HG03103 (cell line): ENCODE data around the gene CHIT1.

Experiments
- ATAC-seq: cut with Tn5 transposase; IDR thresholded peaks from one replicate; pipeline ENCODE4 v1.9.1; 2021; ENCODE audit warnings: low read depth; ENCODE audit not compliant: unreplicated experiment

CHIT1 gene

GRCh38 chr1:203229471-203230135, at the start of gene CHIT1:
Gene CHIT1, minus strand, starts transcription at chr1:203229673. Its CDS starts 37 bp downstream, at chr1:203229636.
- no peak for ATAC-seq

DNA sequence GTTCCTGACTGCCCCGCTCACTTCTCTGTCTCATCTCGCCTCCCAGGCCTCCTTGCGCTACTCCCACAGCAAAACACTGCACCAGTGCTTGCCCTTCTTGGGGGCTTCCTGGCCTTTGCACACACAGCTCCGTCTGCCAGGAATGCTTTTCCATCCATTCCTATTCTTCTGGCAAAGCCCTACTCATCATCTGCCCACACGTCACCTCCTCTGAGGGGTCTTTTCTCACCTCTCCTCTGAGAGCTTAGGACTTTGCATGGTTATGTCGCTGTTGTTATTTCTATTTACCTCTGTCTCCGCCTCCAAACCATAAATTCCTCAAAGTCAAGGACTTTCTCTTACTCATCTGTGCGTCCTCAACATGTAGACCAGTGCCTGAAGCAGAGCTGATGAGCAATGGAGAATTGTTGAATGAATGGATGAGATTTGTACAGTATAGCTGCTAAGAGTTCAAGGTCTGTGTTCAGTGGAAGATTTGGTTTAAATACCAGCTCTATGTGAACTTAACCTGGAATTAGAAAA, 49.5 kb upstream of the CHIT1 start:
- no peak for ATAC-seq

GRCh38 chr1:203278082-203278884, 48.8 kb upstream of the CHIT1 start:
- ATAC-seq = no peak

- no peak for ATAC-seq
These were observed 47.6 kb upstream of the CHIT1 start for GRCh38 chr1:203276916-203277545.

GRCh38 chr1:203276408-203276807, 46.9 kb upstream of the CHIT1 start:
- ATAC-seq = no peak

- ATAC-seq = no peak
These were observed 46.3 kb upstream of the CHIT1 start for GRCh38 chr1:203275656-203276272.

- ATAC-seq = no peak
These were observed 45.3 kb upstream of the CHIT1 start for GRCh38 chr1:203274603-203275381.

DNA sequence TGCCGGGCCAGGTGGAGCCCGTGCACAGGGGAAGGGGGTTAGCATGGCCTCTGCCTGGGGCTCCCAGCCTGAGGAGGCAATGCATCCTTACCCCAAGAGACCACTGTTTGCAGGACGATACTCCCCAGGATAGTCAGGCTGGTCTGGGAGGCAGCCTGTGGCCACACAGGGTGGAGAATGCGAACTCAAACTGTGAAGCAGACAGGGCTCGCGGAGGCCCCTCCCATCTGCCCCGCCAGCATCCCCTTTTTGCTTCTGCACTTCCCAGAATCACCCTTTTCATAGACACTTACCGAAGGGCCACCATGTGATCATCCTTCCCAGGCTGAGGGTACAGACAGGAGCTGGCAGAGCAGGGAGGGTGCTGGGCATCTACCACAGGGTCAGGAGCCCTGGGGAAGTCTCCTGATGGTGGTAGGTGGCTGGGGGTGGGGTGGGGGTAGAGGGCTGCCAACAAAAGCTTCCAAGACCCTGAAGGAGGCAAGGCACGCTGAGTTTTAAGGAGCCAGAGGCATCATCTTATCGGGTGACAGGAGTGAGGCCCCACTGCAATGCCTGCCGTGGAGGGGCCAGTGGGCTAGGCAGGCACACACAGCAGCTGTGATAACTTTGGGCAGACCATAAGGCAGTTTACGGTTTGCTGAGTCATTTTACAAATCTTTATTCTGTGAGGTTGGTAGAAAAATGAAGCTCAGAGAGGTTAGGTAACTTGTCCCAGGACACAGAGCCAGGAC, 44.6 kb upstream of the CHIT1 start:
- ATAC-seq = no peak

DNA sequence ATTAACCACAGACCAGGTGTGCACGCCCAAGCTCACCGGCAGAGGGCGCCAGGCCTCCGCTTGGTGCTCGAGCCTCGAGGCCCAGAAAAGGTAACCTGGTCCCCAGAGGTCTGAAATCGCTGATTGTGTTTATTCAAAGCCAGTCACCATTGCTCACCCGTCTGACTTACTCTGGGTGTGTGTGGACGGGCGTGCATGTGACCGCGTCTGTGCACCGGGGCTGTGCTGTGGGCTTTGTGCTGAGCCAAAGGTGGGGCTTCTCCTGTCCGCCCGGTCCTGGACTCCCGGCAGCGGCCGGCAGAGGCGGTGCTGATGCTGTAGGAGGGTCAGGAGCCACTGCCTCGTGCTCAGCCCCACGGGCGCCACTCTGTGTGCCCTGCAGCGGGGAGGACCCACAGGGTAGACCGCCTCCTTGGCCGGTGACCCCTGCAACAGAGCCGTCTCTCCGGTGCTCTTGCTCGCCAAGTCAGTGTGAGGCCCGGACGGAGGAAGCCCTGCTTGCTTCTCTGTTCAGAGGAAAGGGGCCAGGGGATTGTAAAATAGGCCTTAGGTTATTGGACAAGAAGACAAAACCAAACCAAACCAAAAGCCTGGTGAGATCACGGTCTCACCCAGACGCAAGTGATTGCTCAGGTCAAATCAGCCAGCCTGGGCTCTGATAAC, 43.9 kb upstream of the CHIT1 start:
- ATAC-seq = peak; percentile 42

DNA sequence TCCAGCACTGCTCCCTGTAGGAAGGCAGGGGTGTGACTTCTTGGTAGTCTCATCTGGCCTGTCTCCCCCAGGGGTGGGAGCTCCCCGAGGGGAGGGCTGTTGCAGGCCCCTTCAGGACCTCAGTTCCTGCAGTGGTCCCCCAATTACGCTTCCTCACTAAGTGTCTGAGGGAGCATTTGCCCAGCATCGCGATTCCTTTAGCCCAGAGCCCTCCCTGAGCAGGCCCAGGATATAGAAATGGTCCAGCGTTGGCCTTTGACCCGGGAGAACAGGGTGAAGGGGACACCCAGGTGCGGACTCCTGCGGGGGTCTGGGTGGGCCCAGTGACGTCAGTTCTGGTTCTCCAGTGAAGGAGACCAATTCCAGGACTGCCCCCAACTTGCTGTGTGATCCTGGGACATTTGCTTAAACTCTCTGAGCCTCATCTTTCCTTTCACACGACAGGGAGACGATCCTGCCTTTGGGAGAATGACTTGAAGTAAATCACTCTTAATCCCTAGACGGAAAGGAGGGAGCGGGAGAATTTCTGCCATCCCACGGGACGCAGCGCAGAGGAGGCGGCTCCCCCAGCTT, 43.2 kb upstream of the CHIT1 start:
- no peak for ATAC-seq

DNA sequence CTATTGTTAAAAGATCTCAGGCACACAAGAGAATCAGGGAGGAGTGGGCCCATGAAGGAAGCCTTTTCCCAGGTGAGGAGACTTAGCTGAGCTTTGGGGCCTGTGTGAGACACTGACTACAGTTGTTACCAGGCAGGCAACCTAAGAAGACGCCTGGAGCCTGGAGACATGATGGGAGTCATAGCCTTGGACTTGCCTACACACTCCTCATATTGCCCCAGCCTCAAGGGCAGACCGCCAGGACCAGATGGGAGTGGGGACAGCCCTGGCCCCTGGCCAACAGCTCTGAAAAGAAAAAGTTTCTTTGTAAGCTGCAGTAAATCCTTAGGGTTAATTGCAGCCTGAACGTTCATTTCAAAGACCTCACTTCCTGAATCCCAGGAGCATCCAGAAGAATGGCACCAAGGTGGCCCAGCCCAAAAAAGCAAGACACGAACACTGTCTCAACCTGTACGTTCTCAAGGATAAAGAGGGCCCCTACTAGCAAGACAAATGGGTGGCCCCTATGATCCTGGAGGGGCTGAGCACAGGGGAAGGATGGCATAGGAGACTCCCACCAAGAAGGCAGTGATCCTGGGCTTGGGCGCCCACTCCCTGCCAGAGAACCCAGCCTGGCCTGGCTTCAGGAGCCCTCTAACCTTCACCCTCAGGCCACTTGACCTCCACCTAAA, 42.6 kb upstream of the CHIT1 start:
- no peak for ATAC-seq

DNA sequence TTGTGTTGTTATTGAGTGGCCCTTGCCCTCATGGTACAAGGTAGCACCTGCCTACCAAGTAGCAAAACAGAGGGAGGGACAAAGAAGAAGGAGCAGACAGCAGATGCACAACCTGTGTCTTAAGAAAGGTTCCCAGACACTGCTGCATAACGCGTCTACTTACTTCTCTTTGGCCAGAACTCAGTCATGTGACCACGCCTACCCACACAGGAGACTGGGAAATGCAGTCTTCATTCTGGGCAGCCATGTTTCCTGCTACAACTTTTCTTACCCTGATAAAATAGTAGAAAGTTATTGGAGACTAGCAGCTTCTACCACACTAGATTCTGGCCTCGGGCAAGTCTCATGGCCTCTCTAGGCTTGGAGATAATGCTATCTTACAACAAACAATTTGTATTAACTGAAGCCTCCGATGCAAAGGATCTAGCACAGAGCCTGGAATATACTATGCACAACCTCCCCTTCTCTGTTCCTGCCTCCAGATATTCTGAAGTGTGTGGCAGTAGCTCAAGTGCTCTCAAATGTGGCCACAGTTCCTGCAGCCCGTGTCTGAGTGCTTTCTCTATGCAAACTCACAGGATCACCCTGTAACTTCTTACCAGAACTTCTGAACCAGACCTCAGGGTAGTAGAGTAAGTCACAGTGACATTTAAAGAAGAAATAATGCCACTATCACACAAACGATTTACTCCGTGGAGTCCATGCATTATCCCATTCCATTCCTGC, 41.7 kb upstream of the CHIT1 start:
- ATAC-seq = no peak

DNA sequence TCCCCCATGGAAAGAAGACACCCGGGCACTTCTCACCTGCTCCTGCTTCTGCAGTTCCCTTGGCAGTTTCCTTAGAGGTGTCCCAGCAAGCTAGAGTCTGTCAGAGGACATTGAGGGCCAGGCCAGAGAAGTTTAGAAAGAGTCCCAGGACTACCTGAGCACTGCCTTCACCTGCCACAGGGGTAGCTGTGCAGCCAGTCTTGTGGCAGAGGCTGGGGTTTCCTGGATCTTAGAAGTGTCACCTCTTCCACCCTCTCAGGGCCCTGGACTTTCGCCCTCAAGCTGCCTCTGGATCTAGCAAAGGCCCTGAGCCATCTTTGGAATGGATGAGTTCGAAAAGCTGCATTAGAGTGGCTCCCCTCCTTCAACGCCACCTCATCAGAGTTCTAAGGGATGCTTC, 41.0 kb upstream of the CHIT1 start:
- ATAC-seq = no peak

- ATAC-seq = no peak
These were observed 40.2 kb upstream of the CHIT1 start for GRCh38 chr1:203269654-203270020.

- ATAC-seq = no peak
These were observed 39.6 kb upstream of the CHIT1 start for GRCh38 chr1:203268901-203269653.

DNA sequence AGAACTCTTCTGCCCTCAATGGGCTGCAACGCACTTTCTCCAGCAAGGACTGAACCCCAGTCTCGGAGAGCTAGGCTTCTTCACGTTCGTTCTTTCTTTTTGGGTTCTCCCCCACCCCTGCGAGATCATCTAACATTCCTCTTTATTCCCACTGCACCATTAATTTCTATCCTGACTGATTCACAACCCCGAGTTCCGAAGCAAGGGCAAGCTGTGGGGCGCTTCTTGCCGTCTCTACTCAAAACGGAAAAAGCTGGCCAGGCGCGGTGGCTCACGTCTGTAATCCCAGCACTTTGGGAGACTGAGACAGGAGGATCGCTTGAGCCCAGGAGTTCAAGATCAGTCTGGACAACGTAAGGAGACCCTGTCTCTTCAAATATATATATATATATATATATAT, 38.4 kb upstream of the CHIT1 start:
- ATAC-seq = no peak

- no peak for ATAC-seq
These were observed 37.9 kb upstream of the CHIT1 start for GRCh38 chr1:203267347-203267846.
